HG03378 (cell line): ENCODE results near the gene SPDYE4.

Source experiments
- ATAC-seq: cut with Tn5 transposase; IDR thresholded peaks from one replicate; pipeline ENCODE4 v1.9.1; 2021; ENCODE audit warnings: mild to moderate bottlenecking, moderate library complexity; ENCODE audit not compliant: unreplicated experiment

Gene SPDYE4

DNA sequence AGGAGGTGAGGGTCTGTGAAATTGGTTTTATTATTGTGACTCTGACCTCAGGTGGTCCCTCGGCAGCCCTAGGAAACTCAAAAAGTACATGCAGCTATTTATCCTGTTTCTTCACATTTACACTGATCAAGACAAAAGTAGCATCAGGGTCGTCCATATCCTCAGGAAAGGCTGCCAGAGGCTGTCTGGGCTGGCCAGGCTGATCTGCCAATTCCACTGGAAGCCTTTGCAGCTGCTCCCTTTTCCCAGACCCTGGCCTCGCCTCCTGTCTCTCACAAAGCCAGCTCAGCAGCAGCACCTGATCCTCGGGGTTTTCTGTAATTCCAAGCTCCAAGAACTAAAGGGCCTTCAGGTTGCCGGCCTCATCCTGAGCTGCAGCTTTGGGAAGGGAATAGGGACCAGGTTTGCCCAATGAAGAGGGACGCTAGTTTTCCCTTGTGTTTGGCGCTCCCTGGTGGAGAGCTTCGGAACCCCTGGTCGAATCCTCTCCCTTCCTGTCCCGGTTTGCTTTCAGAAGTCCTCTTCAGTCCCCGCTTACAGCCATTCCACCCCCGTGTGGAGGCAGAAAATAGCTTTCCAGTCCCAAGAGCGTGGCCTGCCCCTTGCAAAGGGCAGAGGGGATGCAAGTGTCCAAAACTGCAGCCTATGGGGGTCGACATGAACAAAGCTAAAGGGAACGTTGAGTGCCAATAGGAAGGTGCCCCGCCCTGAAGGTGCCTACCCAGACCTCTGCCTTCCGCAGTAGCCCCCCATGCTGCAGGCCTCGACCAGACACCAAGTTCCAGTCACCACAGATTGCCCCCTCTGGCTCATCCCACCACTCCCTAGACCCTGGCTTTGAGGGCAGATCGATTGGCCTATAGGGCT is 27.4 kb upstream of the SPDYE4 start:
- ATAC-seq = no peak

DNA sequence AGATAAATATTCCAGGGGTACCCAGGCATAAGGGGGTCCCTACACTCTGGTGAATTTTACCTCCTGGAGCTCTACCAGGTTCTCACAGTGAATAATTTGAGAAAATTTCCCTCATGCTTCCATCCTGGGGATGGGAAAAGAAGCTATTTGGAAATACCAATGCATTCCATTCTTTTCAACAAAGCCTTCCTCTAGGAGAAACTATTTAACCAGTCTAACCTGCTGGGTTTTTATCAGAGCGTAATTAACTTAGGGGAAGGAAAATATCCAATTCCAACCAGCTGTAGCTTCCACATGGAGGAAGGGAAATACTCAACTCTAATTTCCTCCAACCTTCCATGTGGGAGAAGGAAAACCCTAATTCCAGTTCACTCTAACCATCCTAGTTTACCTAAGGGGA is 23.8 kb upstream of the SPDYE4 start:
- no peak for ATAC-seq

DNA sequence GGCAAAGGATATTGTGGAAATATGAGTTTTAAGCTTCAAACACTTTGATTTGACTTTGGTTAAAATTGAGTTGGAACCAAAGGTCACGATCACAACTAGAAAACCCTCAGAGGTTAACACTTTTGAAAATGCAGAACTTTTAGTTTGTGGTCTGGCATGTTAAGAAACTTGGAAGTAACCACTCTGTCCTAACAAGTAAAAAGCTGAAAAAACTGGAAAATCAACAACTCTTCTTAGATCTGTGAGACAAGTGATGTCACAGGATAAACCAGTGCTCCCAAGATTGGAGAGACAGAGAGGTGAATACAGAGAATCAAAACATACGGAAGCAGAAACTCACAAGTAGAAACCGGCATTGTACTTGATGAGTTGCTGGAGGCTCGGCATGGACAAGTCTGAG is 23.4 kb upstream of the SPDYE4 start:
- ATAC-seq = no peak

GRCh38 chr17:8776881-8777280 is 18.5 kb upstream of the SPDYE4 start:
- ATAC-seq = no peak

GRCh38 chr17:8776248-8776647 is 17.9 kb upstream of the SPDYE4 start:
- no peak for ATAC-seq

- ATAC-seq = no peak
These were observed 8.4 kb upstream of the SPDYE4 start for GRCh38 chr17:8766731-8767130.

GRCh38 chr17:8762012-8762411 is 3.7 kb upstream of the SPDYE4 start:
- ATAC-seq = no peak

- no peak for ATAC-seq
These were observed 1.2 kb downstream of the SPDYE4 start for GRCh38 chr17:8757189-8757588.

- no peak for ATAC-seq
These were observed 2.6 kb downstream of the SPDYE4 start for GRCh38 chr17:8755590-8756255.

- ATAC-seq = no peak
These were observed 3.5 kb downstream of the SPDYE4 start for GRCh38 chr17:8754890-8755289.

GRCh38 chr17:8753976-8754440 is 4.3 kb downstream of the SPDYE4 start:
- no peak for ATAC-seq

- no peak for ATAC-seq
These were observed 5.0 kb downstream of the SPDYE4 start for GRCh38 chr17:8753136-8753975.

DNA sequence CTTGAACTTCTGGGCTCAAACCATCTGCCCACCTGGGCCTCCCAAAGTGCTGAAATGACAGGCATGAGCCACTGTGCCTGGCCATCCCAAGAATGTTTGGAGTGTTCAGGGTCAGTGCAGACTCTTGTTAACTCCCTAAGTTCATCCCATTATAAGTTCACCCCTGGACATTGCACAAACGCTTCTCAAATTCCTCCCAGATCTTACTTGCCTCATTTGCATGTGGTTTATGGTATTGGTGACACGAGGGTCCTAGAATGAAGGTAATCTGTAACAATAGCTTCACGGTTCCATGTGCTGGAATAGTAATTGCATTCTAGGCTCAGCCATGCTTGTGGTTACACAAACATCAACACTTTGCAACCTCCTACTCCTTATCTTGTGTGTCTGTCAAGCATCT is 8.7 kb downstream of the SPDYE4 start:
- no peak for ATAC-seq

GRCh38 chr17:8747742-8748141 is 10.6 kb downstream of the SPDYE4 start:
- no peak for ATAC-seq

- ATAC-seq = no peak
These were observed 11.7 kb downstream of the SPDYE4 start for GRCh38 chr17:8746501-8747236.

- no peak for ATAC-seq
These were observed 12.5 kb downstream of the SPDYE4 start for GRCh38 chr17:8745586-8746500.

DNA sequence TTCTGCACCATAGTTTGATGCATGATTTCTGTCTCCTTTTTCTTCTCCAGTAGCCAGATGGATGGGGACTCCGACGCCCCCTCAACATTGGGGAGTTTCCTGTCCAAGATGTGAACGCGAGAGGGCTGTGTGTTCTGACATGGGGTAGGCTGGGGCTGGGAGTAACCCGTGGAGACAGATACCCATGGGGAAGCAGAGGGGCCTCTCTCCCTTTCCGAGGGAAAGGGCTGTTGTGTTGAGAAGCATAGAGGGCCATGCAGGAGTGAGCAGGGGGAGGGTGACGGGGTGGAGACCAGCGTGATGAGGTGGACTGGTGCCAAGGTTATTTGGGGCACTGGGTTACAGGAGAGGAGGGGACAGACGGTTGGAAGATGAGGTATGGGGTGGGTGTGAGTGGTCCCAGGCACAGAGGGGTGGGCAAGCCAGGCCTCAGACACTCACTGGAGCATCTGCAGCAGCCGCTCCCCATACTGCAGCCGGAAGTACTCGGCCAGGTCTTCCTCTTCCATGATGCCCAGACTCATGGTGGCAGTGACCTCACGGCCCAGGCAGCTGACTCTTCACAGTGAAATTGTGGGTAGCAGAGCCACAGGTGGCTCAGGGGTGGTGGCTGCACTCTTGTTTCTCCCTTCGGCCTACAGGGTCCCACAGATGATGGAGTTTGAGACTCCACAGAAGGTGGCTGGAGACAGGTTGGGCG is 14.1 kb downstream of the SPDYE4 start:
- no peak for ATAC-seq

DNA sequence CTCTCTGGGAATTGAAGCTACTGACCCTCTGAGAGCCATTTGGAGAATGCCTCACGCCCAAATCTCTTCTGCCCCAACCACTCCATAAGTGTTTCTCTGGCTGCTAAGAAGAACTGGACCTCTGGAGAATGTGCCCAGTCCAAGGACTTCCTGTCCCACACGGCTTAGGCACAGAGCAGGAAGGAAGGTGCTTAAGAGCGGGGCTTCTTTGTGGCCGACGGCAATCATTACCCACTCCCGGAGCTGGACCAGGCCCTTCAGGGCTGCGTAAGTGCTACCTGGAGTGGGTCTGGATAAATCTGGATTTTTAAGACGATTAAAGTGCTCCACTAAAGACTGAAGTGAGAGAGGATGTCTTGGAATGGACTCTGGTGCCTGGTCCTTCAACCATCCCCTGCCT is 15.5 kb downstream of the SPDYE4 start:
- no peak for ATAC-seq

- ATAC-seq = no peak
These were observed 16.1 kb downstream of the SPDYE4 start for GRCh38 chr17:8742274-8742673.
